CD14-positive monocyte (primary cell): ENCODE data around the gene MAML3. TPM values are rescaled to one million over a fixed set of nuclear protein-coding genes. Genes with fewer than 3 reads are reported as not detected.

Source experiments
- DNase-seq, 3 donors: peaks; one replicate each; pipeline ENCODE4 v3.0.0-alpha.2; 2011 to 2022
- H2AFZ ChIP-seq: 2 replicates; pipeline ENCODE4 v1.6.0; 2012; ENCODE audit warnings: mild to moderate bottlenecking, low read depth, low read length, inconsistent platforms; ENCODE audit not compliant: insufficient read depth, poor library complexity, severe bottlenecking
- H3K27ac ChIP-seq, 2 donors: 1 replicate in 1 of 2; 2 replicates in 1 of 2; pipeline ENCODE4 v1.5.1; 2012 to 2013; ENCODE audit warnings: low read length in 2 of 2, control low read depth in 1 of 2, inconsistent platforms in 1 of 2, low read depth in 1 of 2, mild to moderate bottlenecking in 1 of 2
- H3K27me3 ChIP-seq, 2 donors: one replicate each; pipeline versions ENCODE4 v1.6.0 to v1.6.1; 2011 to 2013; ENCODE audit warnings: low read length in 2 of 2; ENCODE audit not compliant: control insufficient read depth in 2 of 2, insufficient read depth in 2 of 2
- H3K36me3 ChIP-seq, 2 donors: replicated peaks in 1 of 2; 1 replicate in 1 of 2; 2 replicates in 1 of 2; pipeline versions ENCODE4 v1.5.1 to v1.6.1; 2012 to 2013; ENCODE audit warnings: low read length in 2 of 2, control low read depth in 1 of 2, inconsistent platforms in 1 of 2, mild to moderate bottlenecking in 1 of 2; ENCODE audit not compliant: insufficient read depth in 2 of 2, control insufficient read depth in 1 of 2
- H3K4me1 ChIP-seq, 2 donors: 1 replicate in 1 of 2; 2 replicates in 1 of 2; pipeline versions ENCODE4 v1.5.1 to v1.6.1; 2012 to 2013; ENCODE audit warnings: low read length in 2 of 2, control low read depth in 1 of 2, inconsistent platforms in 1 of 2, mild to moderate bottlenecking in 1 of 2, moderate library complexity in 1 of 2; ENCODE audit not compliant: insufficient read depth in 2 of 2, control insufficient read depth in 1 of 2
- H3K4me2 ChIP-seq: replicated peaks from 2 replicates; pipeline ENCODE3; 2012; ENCODE audit warnings: low read length, moderate library complexity, mild to moderate bottlenecking; ENCODE audit not compliant: poor library complexity, severe bottlenecking; ENCODE audit errors: extremely low read depth
- H3K4me3 ChIP-seq, 3 experiments: fragments of 200-600 bp in 1 of 3; sonication (generic) in 1 of 3; replicated peaks in 1 of 3; 1 replicate in 2 of 3; 2 replicates in 1 of 3; pipeline ENCODE4 v1.5.1; 2011 to 2013; ENCODE audit warnings: low read length in 3 of 3, mild to moderate bottlenecking in 3 of 3, control low read depth in 2 of 3, low read depth in 2 of 3, inconsistent platforms in 1 of 3, moderate library complexity in 1 of 3
- H3K79me2 ChIP-seq: 2 replicates; pipeline ENCODE4 v1.6.0; 2012; ENCODE audit warnings: mild to moderate bottlenecking, control low read depth, inconsistent platforms, low read length, moderate library complexity; ENCODE audit not compliant: insufficient read depth
- H3K9ac ChIP-seq: 2 replicates; pipeline ENCODE4 v1.6.0; 2017; ENCODE audit warnings: low read length, mild to moderate bottlenecking; ENCODE audit not compliant: insufficient read depth, poor library complexity, severe bottlenecking
- H3K9me3 ChIP-seq, 2 donors: replicated peaks in 1 of 2; 1 replicate in 1 of 2; 2 replicates in 1 of 2; pipeline versions ENCODE4 v1.5.1 to v1.6.1; 2012 to 2013; ENCODE audit warnings: low read length in 2 of 2, control low read depth in 1 of 2; ENCODE audit not compliant: control insufficient read depth in 1 of 2, insufficient read depth in 1 of 2
- H4K20me1 ChIP-seq: 2 replicates; pipeline ENCODE4 v1.6.0; 2012; ENCODE audit warnings: mild to moderate bottlenecking, low read length, control low read depth, moderate library complexity; ENCODE audit not compliant: insufficient read depth
- H3K27ac Mint-ChIP-seq, 7 donors: one replicate each; pipeline ENCODE4 v1.8.0; 2020; ENCODE audit warnings: mild to moderate bottlenecking in 7 of 7, mixed read lengths in 7 of 7, moderate library complexity in 6 of 7, inconsistent platforms in 2 of 7
- H3K27me3 Mint-ChIP-seq, 3 donors: one replicate each; pipeline ENCODE4 v1.8.0; 2021 to 2022; ENCODE audit warnings: low read depth in 3 of 3, mild to moderate bottlenecking in 3 of 3, mixed read lengths in 3 of 3, moderate library complexity in 3 of 3, inconsistent platforms in 1 of 3
- H3K36me3 Mint-ChIP-seq, 2 donors: one replicate each; pipeline ENCODE4 v1.8.0; 2020; ENCODE audit warnings: mixed read lengths in 2 of 2, inconsistent platforms in 1 of 2, mild to moderate bottlenecking in 1 of 2
- H3K4me1 Mint-ChIP-seq: one replicate; pipeline ENCODE4 v1.8.0; 2020; ENCODE audit warnings: mild to moderate bottlenecking, mixed read lengths
- H3K4me3 Mint-ChIP-seq, 2 donors: one replicate each; pipeline ENCODE4 v1.8.0; 2020; ENCODE audit warnings: mild to moderate bottlenecking in 2 of 2, mixed read lengths in 2 of 2, moderate library complexity in 1 of 2
- H3K9me3 Mint-ChIP-seq, 7 donors: one replicate each; pipeline ENCODE4 v1.8.0; 2020 to 2022; ENCODE audit warnings: mixed read lengths in 7 of 7, mild to moderate bottlenecking in 6 of 7, moderate library complexity in 6 of 7, inconsistent platforms in 2 of 7
- whole genome bisulfite sequencing: methylation state at CpG from one replicate; pipeline ENCODE4 v1.1.5; 2013; ENCODE audit warnings: missing lambda C conversion rate; ENCODE audit not compliant: insufficient coverage; 5-methylcytosine and 5-hydroxymethylcytosine counted together
- intact Hi-C, 2 donors: fragments of 100-400 bp; cut with micrococcal nuclease; formaldehyde crosslinking; loops; one replicate each; pipeline versions ENCODE4 v1.15.0 to v1.15.1; 2023
- polyA plus RNA-seq, 3 donors: library from polyadenylated mRNA; depleted of rRNA in 1 of 3; unstranded in 2 of 3; stranded (reverse) in 1 of 3; fragments of 300-500 nt in 2 of 3; fragments of >200 nt in 1 of 3; fragmentation: Illumina TruSeq in 2 of 3; gene quantifications; 1 replicate in 2 of 3; 2 replicates in 1 of 3; pipeline ENCODE4 v1.2.3, GENCODE V29; 2012 to 2021
- TF ChIP-seq, protein P1 (sequence below): fragments of 200-600 bp; IDR thresholded peaks from one replicate; pipeline ENCODE4 v1.8.0; 2022; ENCODE audit warnings: antibody characterized with exemption, mild to moderate bottlenecking

Gene MAML3
- polyA plus RNA-seq, 3 donors = 1.5 to 6.5 (median 2.3) TPM

GRCh38 chr4:139743027-139743426, 411.0 kb downstream of the MAML3 start:
- Histone ChIP-seq H3K27ac (peak overlapping the region in 1 of 2 donors; percentile 28), H2AFZ (no peak overlapping the region), H3K4me1 (peaks cover 32 to 48% of the 10 kb centered on the region in 2 donors), H3K36me3 (no peaks in the 10 kb centered on the region), H3K79me2 (no peaks in the 10 kb centered on the region), H3K4me3 (no peak overlapping the region), H3K9ac (no peak overlapping the region), H3K4me2 (no peak overlapping the region), H4K20me1 (peaks cover 4% of the 10 kb centered on the region), H3K9me3 (no peaks in the 10 kb centered on the region), H3K27me3 (no peaks in the 10 kb centered on the region)
- intact Hi-C loops = no loop called here
- no peak overlapping the region for H3K4me3 Mint-ChIP-seq
- no CpG with 5 or more reads among the region's 5 CpGs for WGBS
- TF ChIP-seq, protein P1, sequence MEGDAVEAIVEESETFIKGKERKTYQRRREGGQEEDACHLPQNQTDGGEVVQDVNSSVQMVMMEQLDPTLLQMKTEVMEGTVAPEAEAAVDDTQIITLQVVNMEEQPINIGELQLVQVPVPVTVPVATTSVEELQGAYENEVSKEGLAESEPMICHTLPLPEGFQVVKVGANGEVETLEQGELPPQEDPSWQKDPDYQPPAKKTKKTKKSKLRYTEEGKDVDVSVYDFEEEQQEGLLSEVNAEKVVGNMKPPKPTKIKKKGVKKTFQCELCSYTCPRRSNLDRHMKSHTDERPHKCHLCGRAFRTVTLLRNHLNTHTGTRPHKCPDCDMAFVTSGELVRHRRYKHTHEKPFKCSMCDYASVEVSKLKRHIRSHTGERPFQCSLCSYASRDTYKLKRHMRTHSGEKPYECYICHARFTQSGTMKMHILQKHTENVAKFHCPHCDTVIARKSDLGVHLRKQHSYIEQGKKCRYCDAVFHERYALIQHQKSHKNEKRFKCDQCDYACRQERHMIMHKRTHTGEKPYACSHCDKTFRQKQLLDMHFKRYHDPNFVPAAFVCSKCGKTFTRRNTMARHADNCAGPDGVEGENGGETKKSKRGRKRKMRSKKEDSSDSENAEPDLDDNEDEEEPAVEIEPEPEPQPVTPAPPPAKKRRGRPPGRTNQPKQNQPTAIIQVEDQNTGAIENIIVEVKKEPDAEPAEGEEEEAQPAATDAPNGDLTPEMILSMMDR = no peak
- peaks cover 0 to 2% (median 1%) of the 10 kb centered on the region in 3 donors for H3K27me3 Mint-ChIP-seq
- no peaks in the 10 kb centered on the region for H3K9me3 Mint-ChIP-seq
- H3K27ac Mint-ChIP-seq = peak overlapping the region in 3 of 7 donors; percentile 30 to 67 (median 47)
- peaks cover 7 to 14% of the 10 kb centered on the region in 2 donors for H3K36me3 Mint-ChIP-seq
- DNase-seq = no peak
- peaks cover 63% of the 10 kb centered on the region for H3K4me1 Mint-ChIP-seq

- Histone ChIP-seq H3K9ac (no peak overlapping the region), H3K36me3 (no peaks in the 10 kb centered on the region), H3K27ac (peak overlapping the region; percentile 62 to 76), H3K4me1 (peaks cover 56 to 72% of the 10 kb centered on the region in 2 donors), H3K4me2 (peak overlapping the region; percentile 73), H2AFZ (peak overlapping the region; percentile 41), H3K4me3 (peak overlapping the region in 1 of 3 experiments; percentile 61), H4K20me1 (peaks cover 4% of the 10 kb centered on the region), H3K27me3 (no peaks in the 10 kb centered on the region), H3K9me3 (no peaks in the 10 kb centered on the region), H3K79me2 (no peaks in the 10 kb centered on the region)
- intact Hi-C loops = no loop called here
- Mint-ChIP-seq H3K27me3 (peaks cover 0 to 1% (median 0%) of the 10 kb centered on the region in 3 donors), H3K9me3 (peaks cover 0 to 1% (median 0%) of the 10 kb centered on the region in 7 donors), H3K4me1 (peaks cover 72% of the 10 kb centered on the region), H3K4me3 (peak overlapping the region; percentile 58 to 76), H3K27ac (peak overlapping the region; percentile 82 to 94 (median 88)), H3K36me3 (peaks cover 7 to 12% of the 10 kb centered on the region in 2 donors)
- peak; percentile 48 to 85 (median 77) for DNase-seq
- TF ChIP-seq, protein P1 = no peak
- 5% methylated on average over 4 of the region's 10 CpGs for WGBS
Measured at GRCh38 chr4:139740531-139741041, 413.4 kb downstream of the MAML3 start.
